Neural progenitor cell (in vitro differentiated cells): ENCODE data around the gene EPRS1. TPM values are rescaled to one million over a fixed set of nuclear protein-coding genes. Genes with fewer than 3 reads are reported as not detected.

Source experiments
- DNase-seq: peaks from one replicate; pipeline ENCODE4 v3.0.0-alpha.2; 2016; ENCODE audit warnings: low spot score
- H2AFZ ChIP-seq: fragments of 200-600 bp; sonication (generic); replicated peaks from 2 replicates; pipeline ENCODE4 v1.6.1; 2016; ENCODE audit warnings: antibody characterized with exemption
- H3F3A ChIP-seq: fragments of 200-600 bp; sonication (generic); 2 replicates; pipeline ENCODE4 v1.6.1; 2016; ENCODE audit warnings: antibody characterized with exemption, low read depth
- H3K27ac ChIP-seq: fragments of 200-600 bp; sonication (generic); 2 replicates; pipeline ENCODE4 v1.5.1; 2016; ENCODE audit warnings: mild to moderate bottlenecking
- H3K27me3 ChIP-seq: fragments of 200-600 bp; sonication (generic); 2 replicates; pipeline ENCODE4 v1.6.1; 2016; ENCODE audit warnings: mild to moderate bottlenecking, moderate library complexity
- H3K36me3 ChIP-seq: fragments of 200-600 bp; sonication (generic); 2 replicates; pipeline ENCODE4 v1.5.1; 2016
- H3K4me1 ChIP-seq: fragments of 200-600 bp; sonication (generic); 2 replicates; pipeline ENCODE4 v1.6.1; 2016; ENCODE audit warnings: mixed run types
- H3K4me2 ChIP-seq: fragments of 200-600 bp; sonication (generic); 2 replicates; pipeline ENCODE4 v1.6.1; 2016
- H3K4me3 ChIP-seq: fragments of 200-600 bp; sonication (generic); 2 replicates; pipeline ENCODE4 v1.5.1; 2016
- H3K79me2 ChIP-seq: fragments of 200-600 bp; sonication (generic); 2 replicates; pipeline ENCODE4 v1.6.1; 2016; ENCODE audit warnings: low read depth
- H3K9ac ChIP-seq: fragments of 200-600 bp; sonication (generic); 2 replicates; pipeline ENCODE4 v1.6.1; 2016
- H3K9me3 ChIP-seq: fragments of 200-600 bp; sonication (generic); 2 replicates; pipeline ENCODE4 v1.5.1; 2016; ENCODE audit warnings: low read depth
- H4K20me1 ChIP-seq: fragments of 200-600 bp; sonication (generic); 2 replicates; pipeline ENCODE4 v1.6.1; 2016; ENCODE audit warnings: low read depth
- H3K27ac Mint-ChIP-seq: 3 replicates; pipeline ENCODE4 v1.8.0; 2021; ENCODE audit warnings: mixed read lengths
- H3K27me3 Mint-ChIP-seq: 2 replicates; pipeline ENCODE4 v1.8.0; 2022; ENCODE audit warnings: low read depth, mild to moderate bottlenecking, inconsistent platforms, moderate library complexity, mixed read lengths; ENCODE audit not compliant: insufficient read depth
- H3K36me3 Mint-ChIP-seq: 3 replicates; pipeline ENCODE4 v1.8.0; 2021; ENCODE audit warnings: mixed read lengths
- H3K4me1 Mint-ChIP-seq: 3 replicates; pipeline ENCODE4 v1.8.0; 2021; ENCODE audit warnings: mixed read lengths
- H3K4me3 Mint-ChIP-seq: 3 replicates; pipeline ENCODE4 v1.8.0; 2021; ENCODE audit warnings: mild to moderate bottlenecking, moderate library complexity, mixed read lengths
- H3K9me3 Mint-ChIP-seq: 3 replicates; pipeline ENCODE4 v1.8.0; 2020; ENCODE audit warnings: mixed read lengths
- EZH2 ChIP-seq: fragments of 200-600 bp; sonication (generic); IDR thresholded peaks from 2 replicates; pipeline ENCODE4 v1.6.1; 2017; ENCODE audit warnings: antibody characterized with exemption, mild to moderate bottlenecking, moderate library complexity
- EZH2phosphoT487 ChIP-seq: fragments of 200-600 bp; sonication (generic); IDR thresholded peaks from 2 replicates; pipeline ENCODE4 v1.6.1; 2017; ENCODE audit warnings: antibody characterized with exemption
- total RNA-seq: library from RNA; depleted of rRNA; stranded (reverse); fragments of >200 nt; gene quantifications from 2 replicates; pipeline ENCODE4 v1.2.3, GENCODE V29; 2015; ENCODE audit warnings: low replicate concordance
- TF ChIP-seq, protein P1 (sequence below): fragments of 200-600 bp; sonication (generic); IDR thresholded peaks from 2 replicates; pipeline ENCODE4 v1.5.1; 2017; ENCODE audit warnings: antibody characterized with exemption, mild to moderate bottlenecking

The EPRS1 gene
- total RNA-seq, 1 donor from 2014 or later: 92.9 TPM

DNA sequence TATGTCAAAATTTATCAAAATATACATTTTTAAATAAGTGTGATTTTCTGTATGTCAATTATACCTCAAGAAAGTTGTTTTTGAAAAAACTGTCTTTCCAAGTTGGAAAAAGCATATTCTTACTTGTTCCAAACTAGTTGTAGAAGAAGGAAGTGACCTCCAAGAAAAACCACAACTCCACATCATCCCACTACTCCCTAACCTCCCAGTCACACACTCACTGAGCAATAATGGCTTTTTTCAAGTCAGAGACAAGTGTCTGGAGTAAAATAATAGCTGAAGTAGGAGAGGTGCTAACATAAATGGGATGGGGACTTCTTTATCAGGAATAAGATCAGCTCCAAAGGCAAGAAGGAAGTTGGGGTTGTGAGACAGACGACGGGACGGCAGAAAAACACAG, 13.4 kb downstream of the EPRS1 start:
- no peak overlapping the region for H2AFZ ChIP-seq
- H3K4me1 Mint-ChIP-seq: no peaks in the 10 kb centered on the region
- H3K27me3 Mint-ChIP-seq: no peaks in the 10 kb centered on the region
- DNase-seq: no peak
- no peaks in the 10 kb centered on the region for H4K20me1 ChIP-seq
- H3K36me3 ChIP-seq: peaks cover 12% of the 10 kb centered on the region
- no peak overlapping the region for H3K9ac ChIP-seq
- TF ChIP-seq EZH2phosphoT487 (no peak), EZH2 (no peak)
- TF ChIP-seq, protein P1, sequence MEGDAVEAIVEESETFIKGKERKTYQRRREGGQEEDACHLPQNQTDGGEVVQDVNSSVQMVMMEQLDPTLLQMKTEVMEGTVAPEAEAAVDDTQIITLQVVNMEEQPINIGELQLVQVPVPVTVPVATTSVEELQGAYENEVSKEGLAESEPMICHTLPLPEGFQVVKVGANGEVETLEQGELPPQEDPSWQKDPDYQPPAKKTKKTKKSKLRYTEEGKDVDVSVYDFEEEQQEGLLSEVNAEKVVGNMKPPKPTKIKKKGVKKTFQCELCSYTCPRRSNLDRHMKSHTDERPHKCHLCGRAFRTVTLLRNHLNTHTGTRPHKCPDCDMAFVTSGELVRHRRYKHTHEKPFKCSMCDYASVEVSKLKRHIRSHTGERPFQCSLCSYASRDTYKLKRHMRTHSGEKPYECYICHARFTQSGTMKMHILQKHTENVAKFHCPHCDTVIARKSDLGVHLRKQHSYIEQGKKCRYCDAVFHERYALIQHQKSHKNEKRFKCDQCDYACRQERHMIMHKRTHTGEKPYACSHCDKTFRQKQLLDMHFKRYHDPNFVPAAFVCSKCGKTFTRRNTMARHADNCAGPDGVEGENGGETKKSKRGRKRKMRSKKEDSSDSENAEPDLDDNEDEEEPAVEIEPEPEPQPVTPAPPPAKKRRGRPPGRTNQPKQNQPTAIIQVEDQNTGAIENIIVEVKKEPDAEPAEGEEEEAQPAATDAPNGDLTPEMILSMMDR: no peak
- H3K4me1 ChIP-seq: no peaks in the 10 kb centered on the region
- no peaks in the 10 kb centered on the region for H3F3A ChIP-seq
- peaks cover 23% of the 10 kb centered on the region for H3K79me2 ChIP-seq
- H3K9me3 Mint-ChIP-seq: no peaks in the 10 kb centered on the region
- peaks cover 6% of the 10 kb centered on the region for H3K36me3 Mint-ChIP-seq
- H3K27ac ChIP-seq: no peak overlapping the region
- no peaks in the 10 kb centered on the region for H3K9me3 ChIP-seq
- H3K27ac Mint-ChIP-seq: no peak overlapping the region
- no peaks in the 10 kb centered on the region for H3K27me3 ChIP-seq
- H3K4me3 Mint-ChIP-seq: no peak overlapping the region
- H3K4me2 ChIP-seq: no peak overlapping the region
- no peak overlapping the region for H3K4me3 ChIP-seq

DNA sequence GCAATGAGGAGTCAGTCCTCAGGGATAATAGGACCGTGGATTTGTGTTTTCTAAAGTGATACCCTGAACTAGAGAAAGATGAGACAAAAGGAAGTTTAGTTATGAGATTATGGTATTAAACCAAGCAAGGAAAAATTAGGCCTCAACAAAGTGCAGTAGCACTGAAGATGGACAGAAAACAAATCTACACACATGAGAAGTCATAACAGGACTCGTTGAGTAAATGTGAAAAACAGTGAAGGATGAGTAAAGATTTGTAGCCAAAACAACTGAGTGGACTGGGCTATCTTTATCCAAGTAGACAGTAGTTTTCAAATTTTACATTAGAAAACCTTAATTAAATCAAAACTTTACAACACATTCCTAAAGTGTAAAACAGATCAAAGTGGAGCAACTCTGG, 15.0 kb downstream of the EPRS1 start:
- Histone ChIP-seq H2AFZ (no peak overlapping the region), H3K36me3 (peaks cover 12% of the 10 kb centered on the region), H3K4me2 (no peak overlapping the region), H3K27ac (no peak overlapping the region), H3K79me2 (peaks cover 7% of the 10 kb centered on the region), H3K27me3 (no peaks in the 10 kb centered on the region), H3K9ac (no peak overlapping the region), H3K4me3 (no peak overlapping the region), H3K9me3 (no peaks in the 10 kb centered on the region), H3K4me1 (no peaks in the 10 kb centered on the region), H4K20me1 (no peaks in the 10 kb centered on the region), H3F3A (no peaks in the 10 kb centered on the region)
- Mint-ChIP-seq H3K36me3 (peaks cover 3% of the 10 kb centered on the region), H3K4me3 (no peak overlapping the region), H3K4me1 (no peaks in the 10 kb centered on the region), H3K27ac (no peak overlapping the region), H3K27me3 (no peaks in the 10 kb centered on the region), H3K9me3 (no peaks in the 10 kb centered on the region)
- no peak for DNase-seq
- TF ChIP-seq EZH2phosphoT487 (no peak), EZH2 (no peak)
- TF ChIP-seq, protein P1: no peak

DNA sequence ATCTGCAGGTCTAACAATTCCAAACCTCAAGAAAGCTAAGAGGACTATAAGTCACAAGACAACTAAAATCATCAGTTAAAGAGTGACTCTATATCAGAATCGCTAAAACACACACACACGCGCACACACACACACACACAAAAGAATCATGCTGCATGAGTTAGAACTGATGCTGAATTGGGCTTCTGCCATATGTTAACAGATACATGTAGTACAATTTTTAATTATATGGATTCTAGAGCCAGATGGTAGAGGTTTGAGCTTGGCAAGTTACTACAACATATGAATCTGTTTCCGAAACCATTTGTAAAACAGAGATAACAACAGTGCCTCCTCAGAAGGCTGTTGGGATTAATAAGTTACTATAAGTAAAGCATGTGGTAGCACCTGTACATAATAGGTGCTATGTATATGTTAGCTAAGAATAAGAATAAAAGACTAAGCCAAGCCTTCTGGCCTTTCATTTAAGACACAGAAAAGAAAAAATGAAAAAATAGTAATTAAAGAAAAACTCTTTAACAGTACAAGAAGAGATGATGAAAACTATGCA, 17.9 kb downstream of the EPRS1 start:
- H3K9me3 Mint-ChIP-seq: no peaks in the 10 kb centered on the region
- H3K27ac Mint-ChIP-seq: no peak overlapping the region
- no peak overlapping the region for H3K4me3 ChIP-seq
- TF ChIP-seq EZH2 (no peak), EZH2phosphoT487 (no peak)
- TF ChIP-seq, protein P1: no peak
- no peak for DNase-seq
- no peaks in the 10 kb centered on the region for H3K27me3 ChIP-seq
- no peaks in the 10 kb centered on the region for H3K4me1 ChIP-seq
- no peaks in the 10 kb centered on the region for H3K9me3 ChIP-seq
- peaks cover 11% of the 10 kb centered on the region for H3K36me3 Mint-ChIP-seq
- H3F3A ChIP-seq: no peaks in the 10 kb centered on the region
- H3K9ac ChIP-seq: no peak overlapping the region
- no peak overlapping the region for H3K4me2 ChIP-seq
- no peaks in the 10 kb centered on the region for H3K27me3 Mint-ChIP-seq
- no peak overlapping the region for H3K27ac ChIP-seq
- H3K36me3 ChIP-seq: peaks cover 18% of the 10 kb centered on the region
- H3K4me1 Mint-ChIP-seq: no peaks in the 10 kb centered on the region
- H3K79me2 ChIP-seq: no peaks in the 10 kb centered on the region
- H4K20me1 ChIP-seq: no peaks in the 10 kb centered on the region
- H3K4me3 Mint-ChIP-seq: no peak overlapping the region
- H2AFZ ChIP-seq: no peak overlapping the region
